Esophagus squamous epithelium (tissue), 4 donors: ENCODE data around the gene INAVA.

ENCODE experiments used
- CTCF ChIP-seq, 6 experiments: fragments of 450-650 bp in 4 of 6; fragments of 200-600 bp in 2 of 6; sonication (generic) in 2 of 6; IDR thresholded peaks; one replicate each; pipeline ENCODE4 v1.5.1; 2016 to 2019; ENCODE audit warnings: antibody characterized with exemption in 6 of 6, mild to moderate bottlenecking in 4 of 6, moderate library complexity in 4 of 6
- POLR2A ChIP-seq, 4 donors: fragments of 450-650 bp; IDR thresholded peaks; one replicate each; pipeline ENCODE4 v1.6.1; 2017; ENCODE audit warnings: antibody characterized with exemption in 4 of 4, mild to moderate bottlenecking in 4 of 4, moderate library complexity in 3 of 4

- TF ChIP-seq CTCF (IDR thresholded peaks at IDR 0.05) (no peak), POLR2A (IDR thresholded peaks at IDR 0.05) (no peak)
Measured at GRCh38 chr1:200866116-200866515, 28.6 kb upstream of the INAVA start.
